HUES6 (cell line): ENCODE data around the gene ZNF559.
"Not testable (repeated sequence)": the region's sequence is repeated elsewhere in the genome, so short reads cannot be mapped to it uniquely, and the experiment has no call there.

Experiments
- H3K27ac ChIP-seq: 2 replicates; pipeline ENCODE4 v1.7.0; 2013; ENCODE audit warnings: low read depth, mild to moderate bottlenecking, low read length, inconsistent platforms
- H3K27me3 ChIP-seq: 2 replicates; pipeline ENCODE4 v1.6.1; 2013; ENCODE audit warnings: low read length; ENCODE audit not compliant: control insufficient read depth, insufficient read depth
- H3K36me3 ChIP-seq: 2 replicates; pipeline ENCODE4 v1.6.1; 2013; ENCODE audit warnings: low read length; ENCODE audit not compliant: control insufficient read depth, insufficient read depth
- H3K4me1 ChIP-seq: 2 replicates; pipeline ENCODE4 v1.6.1; 2013; ENCODE audit warnings: low read length; ENCODE audit not compliant: control insufficient read depth, insufficient read depth
- H3K4me3 ChIP-seq: 2 replicates; pipeline ENCODE4 v1.5.1; 2013; ENCODE audit warnings: low read depth, low read length
- H3K9ac ChIP-seq: one replicate; pipeline ENCODE4 v1.6.1; 2013; ENCODE audit warnings: mild to moderate bottlenecking, low read length
- H3K9me3 ChIP-seq: 2 replicates; pipeline ENCODE4 v1.6.1; 2013; ENCODE audit warnings: low read depth, low read length; ENCODE audit not compliant: control insufficient read depth, insufficient read depth

The ZNF559 gene

GRCh38 chr19:9323919-9324583 lies at the start of gene ZNF559:
Gene ZNF559, plus strand, starts transcription at chr19:9324179. Its CDS starts 14,371 bp downstream, at chr19:9338550.
- Histone ChIP-seq H3K9me3 (peaks cover 41% of the 10 kb centered on the region), H3K4me3 (peak within 1 kb of the TSS; percentile 84), H3K27me3 (no peaks in the 10 kb centered on the region), H3K4me1 (no peaks in the 10 kb centered on the region), H3K9ac (peak within 1 kb of the TSS; percentile 55), H3K27ac (peak within 1 kb of the TSS; percentile 64; the same call in 1 of the 2 replicates), H3K36me3 (peaks cover 16% of the 10 kb centered on the region)

GRCh38 chr19:9283485-9283884 lies 40.5 kb upstream of the ZNF559 start:
- not testable (repeated sequence) for H3K9ac ChIP-seq, H3K27ac ChIP-seq, H3K4me1 ChIP-seq, H3K27me3 ChIP-seq, H3K36me3 ChIP-seq, H3K4me3 ChIP-seq
- peaks cover 58% of the 10 kb centered on the region for H3K9me3 ChIP-seq

DNA sequence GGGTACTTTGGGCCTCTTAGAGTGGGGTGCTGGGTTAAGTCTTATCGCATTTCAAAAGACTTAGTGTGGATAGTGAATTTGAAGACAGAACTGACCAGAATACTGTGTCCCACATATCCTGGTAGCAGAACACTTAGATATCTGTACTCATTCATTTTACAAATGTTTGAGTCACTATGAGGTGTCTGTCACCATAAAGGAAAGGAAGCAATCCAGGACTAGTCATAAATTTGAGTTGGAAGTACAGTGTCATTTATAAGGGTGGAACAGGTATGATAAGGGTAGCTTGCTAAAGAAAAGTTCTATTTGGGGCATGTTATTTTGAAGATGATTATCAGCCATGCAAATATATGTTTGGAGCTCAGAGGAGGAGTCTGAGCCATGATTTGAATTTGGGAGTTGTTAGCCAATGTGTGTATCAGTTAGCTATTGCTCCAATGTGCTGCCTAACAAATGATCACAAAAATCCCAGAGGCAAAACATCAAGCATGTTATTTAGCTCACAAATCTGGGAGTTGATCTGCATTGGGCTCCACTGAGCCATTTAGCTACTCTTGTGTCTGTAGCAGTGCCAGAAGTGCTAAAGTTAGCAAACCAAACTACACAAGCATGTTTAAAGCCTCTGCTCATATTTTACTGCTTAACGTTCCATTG lies 34.6 kb upstream of the ZNF559 start:
- peaks cover 12% of the 10 kb centered on the region; the same call in 1 of the 2 replicates for H3K36me3 ChIP-seq
- no peak overlapping the region for H3K4me3 ChIP-seq
- no peak overlapping the region for H3K9ac ChIP-seq

GRCh38 chr19:9295411-9295849 lies 28.5 kb upstream of the ZNF559 start:
- H3K27me3 ChIP-seq, result no peaks in the 10 kb centered on the region
- no peak overlapping the region for H3K4me3 ChIP-seq
- H3K4me1 ChIP-seq, result no peaks in the 10 kb centered on the region
- peaks cover 55% of the 10 kb centered on the region for H3K36me3 ChIP-seq
- H3K27ac ChIP-seq, result no peak overlapping the region; the same call in 1 of the 2 replicates
- H3K9ac ChIP-seq, result no peak overlapping the region
- H3K9me3 ChIP-seq, result peaks cover 84% of the 10 kb centered on the region

More for the DNA sequence above, 34.6 kb upstream of the ZNF559 start:
- Histone ChIP-seq H3K9me3 (peaks cover 71% of the 10 kb centered on the region), H3K4me1 (no peaks in the 10 kb centered on the region), H3K27ac (no peak overlapping the region), H3K27me3 (no peaks in the 10 kb centered on the region)

DNA sequence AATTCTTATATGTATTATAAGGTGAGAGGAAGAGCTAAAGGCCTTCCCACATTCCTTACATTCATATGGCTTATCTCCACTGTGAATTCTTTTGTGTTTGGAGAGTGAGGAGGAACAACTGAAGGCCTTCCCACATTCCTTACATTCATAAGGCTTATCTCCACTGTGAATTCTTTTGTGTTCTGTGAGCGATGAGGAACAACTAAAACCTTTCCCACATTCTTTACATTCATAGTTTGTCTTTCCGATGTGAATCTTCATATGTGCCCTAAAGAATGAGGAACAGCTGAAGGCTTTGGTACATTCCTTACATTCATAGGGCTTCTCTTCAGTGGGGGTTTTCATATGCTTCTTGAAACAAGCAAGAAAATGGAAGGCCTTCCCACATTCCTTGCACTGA lies 27.6 kb upstream of the ZNF559 start:
- H3K36me3 ChIP-seq, result peaks cover 64% of the 10 kb centered on the region
- no peak overlapping the region for H3K4me3 ChIP-seq
- no peak overlapping the region for H3K27ac ChIP-seq
- H3K9ac ChIP-seq, result no peak overlapping the region
- no peaks in the 10 kb centered on the region for H3K27me3 ChIP-seq
- no peaks in the 10 kb centered on the region for H3K4me1 ChIP-seq
- H3K9me3 ChIP-seq, result peaks cover 89% of the 10 kb centered on the region

GRCh38 chr19:9306443-9306842 lies 17.5 kb upstream of the ZNF559 start:
- 0 out of 2 replicates have a peak, but pooled peaks cover 2% of the 10 kb centered on the region for H3K4me1 ChIP-seq
- no peak overlapping the region for H3K4me3 ChIP-seq
- H3K27me3 ChIP-seq, result no peaks in the 10 kb centered on the region
- H3K36me3 ChIP-seq, result peaks cover 28% of the 10 kb centered on the region
- peaks cover 12% of the 10 kb centered on the region for H3K9me3 ChIP-seq
- H3K9ac ChIP-seq, result no peak overlapping the region
- no peak overlapping the region for H3K27ac ChIP-seq

GRCh38 chr19:9308091-9308770 lies 15.7 kb upstream of the ZNF559 start:
- H3K9me3 ChIP-seq, result peaks cover 14% of the 10 kb centered on the region
- no peaks in the 10 kb centered on the region for H3K27me3 ChIP-seq
- H3K9ac ChIP-seq, result no peak overlapping the region
- H3K27ac ChIP-seq, result no peak overlapping the region
- H3K4me1 ChIP-seq, result 0 out of 2 replicates have a peak, but pooled peaks cover 2% of the 10 kb centered on the region
- H3K36me3 ChIP-seq, result peaks cover 11% of the 10 kb centered on the region
- H3K4me3 ChIP-seq, result peak overlapping the region; percentile 98; the same call in 1 of the 2 replicates

DNA sequence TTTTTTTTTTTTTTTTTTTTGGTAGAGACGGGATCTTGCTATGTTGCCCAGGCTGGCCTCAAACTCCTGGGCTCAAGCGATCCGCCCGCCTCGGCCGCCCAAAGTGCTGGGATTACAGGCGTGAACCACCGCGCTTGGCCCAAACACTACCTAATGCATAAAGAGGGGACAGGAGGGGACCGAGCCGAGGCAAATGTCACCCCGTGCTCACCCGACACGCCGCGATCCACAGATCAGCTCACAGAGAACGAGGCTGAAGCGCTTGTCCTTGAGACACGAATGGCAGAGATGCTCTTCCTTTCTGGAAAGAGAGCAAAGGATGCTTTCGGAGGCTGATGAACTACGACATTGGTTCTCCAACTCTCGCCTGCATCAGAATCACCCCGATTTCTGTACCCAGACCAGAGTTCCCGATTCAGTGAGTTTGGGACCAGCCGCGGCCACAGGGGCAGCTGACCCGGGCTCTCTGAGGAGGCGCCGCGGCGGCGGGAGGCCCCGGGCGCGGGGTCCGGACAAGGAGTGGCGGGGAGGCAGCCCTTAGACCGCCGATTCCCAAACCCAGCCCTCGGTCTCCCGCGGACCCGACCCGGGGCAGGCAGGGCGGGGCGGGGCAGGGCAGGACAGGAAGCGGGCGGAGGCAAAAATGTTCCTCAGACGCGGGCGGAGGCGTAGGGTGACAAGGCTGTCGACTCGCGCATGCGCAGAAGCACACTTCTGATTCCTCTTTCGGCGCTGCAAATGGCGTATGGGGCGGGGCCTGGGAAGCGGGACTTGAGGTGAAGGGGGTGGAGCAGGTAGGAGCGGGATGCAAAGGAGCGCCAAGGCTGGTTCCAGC lies 14.6 kb upstream of the ZNF559 start, which contains the start of gene ZNF699:
Gene ZNF699, minus strand, starts transcription at position 700 of the 835 bp plus-strand sequence. CDS start 4,719 bp downstream, outside the sequence.
- Histone ChIP-seq H3K27me3 (no peaks in the 10 kb centered on the region), H3K36me3 (peaks cover 4% of the 10 kb centered on the region; the same call in 1 of the 2 replicates), H3K4me3 (peak within 1 kb of the TSS; percentile 98), H3K9me3 (peaks cover 22% of the 10 kb centered on the region), H3K9ac (peak within 1 kb of the TSS; percentile 83), H3K27ac (peak within 1 kb of the TSS; percentile 79), H3K4me1 (0 out of 2 replicates have a peak, but pooled peaks cover 2% of the 10 kb centered on the region)

- H3K4me1 ChIP-seq, result 0 out of 2 replicates have a peak, but pooled peaks cover 2% of the 10 kb centered on the region
- peak overlapping the region; percentile 83 for H3K9ac ChIP-seq
- peak overlapping the region; percentile 79 for H3K27ac ChIP-seq
- peak overlapping the region; percentile 98 for H3K4me3 ChIP-seq
- H3K36me3 ChIP-seq, result no peaks in the 10 kb centered on the region
- no peaks in the 10 kb centered on the region for H3K27me3 ChIP-seq
- peaks cover 27% of the 10 kb centered on the region for H3K9me3 ChIP-seq
Measured at GRCh38 chr19:9309974-9310446, 14.0 kb upstream of the ZNF559 start.

- Histone ChIP-seq H3K4me1 (0 out of 2 replicates have a peak, but pooled peaks cover 2% of the 10 kb centered on the region), H3K9me3 (peaks cover 49% of the 10 kb centered on the region), H3K4me3 (no peak overlapping the region), H3K36me3 (no peaks in the 10 kb centered on the region), H3K27me3 (no peaks in the 10 kb centered on the region), H3K27ac (no peak overlapping the region), H3K9ac (no peak overlapping the region)
Measured at GRCh38 chr19:9313756-9314155, 10.2 kb upstream of the ZNF559 start.
